Panc1 (cell line): ENCODE results near the gene GNAI1. TPM values are rescaled to one million over a fixed set of nuclear protein-coding genes. Genes with fewer than 3 reads are reported as not detected.

Experiments
- ATAC-seq: fragments of 200-7000 bp; cut with Tn5 transposase; 2 replicates; pipeline ENCODE4 v1.9.1; 2020; ENCODE audit warnings: mild to moderate bottlenecking, moderate library complexity
- BruUV-seq: library from RNA; stranded (reverse); fragments of 400-500 nt; replicated peaks from 2 replicates; lab custom pipeline; 2021; lab: Mats Ljungman, UMichigan
- CTCF ChIA-PET: fragments of 300-600 bp; sonication (Branson Sonifier 250); formaldehyde crosslinking; loops from one replicate; lab custom pipeline; 2022; ENCODE audit warnings: antibody characterized with exemption; lab: Charles Lee
- POLR2A ChIA-PET: fragments of 300-600 bp; sonication (Branson Sonifier 250); formaldehyde crosslinking; loops from one replicate; lab custom pipeline; 2022; ENCODE audit warnings: antibody characterized with exemption; lab: Charles Lee
- DNase-seq: peaks from one replicate; pipeline ENCODE4 v3.0.0-alpha.2; 2010; ENCODE audit warnings: low read depth, low spot score
- H3K27ac ChIP-seq: 2 replicates; pipeline ENCODE4 v1.5.1; 2011; ENCODE audit warnings: mild to moderate bottlenecking, low read length, inconsistent platforms
- H3K27me3 ChIP-seq: fragments of 200-500 bp; sonication (Bioruptor generic); 2 replicates; pipeline ENCODE4 v1.6.0; 2014; ENCODE audit warnings: low read length, inconsistent platforms; ENCODE audit not compliant: control insufficient read depth, insufficient read depth
- H3K36me3 ChIP-seq: fragments of 200-500 bp; sonication (Bioruptor generic); 2 replicates; pipeline ENCODE4 v1.5.1; 2014; ENCODE audit warnings: inconsistent platforms, mild to moderate bottlenecking, low read length, moderate library complexity; ENCODE audit not compliant: control insufficient read depth, insufficient read depth
- H3K4me1 ChIP-seq: 2 replicates; pipeline ENCODE4 v1.5.1; 2011; ENCODE audit warnings: inconsistent platforms, mild to moderate bottlenecking, low read length, moderate library complexity; ENCODE audit not compliant: control insufficient read depth, insufficient read depth
- H3K4me3 ChIP-seq, 2 experiments: 2 replicates each; pipeline ENCODE4 v1.5.1; 2011 to 2012; ENCODE audit warnings: low read depth in 2 of 2, low read length in 2 of 2, mild to moderate bottlenecking in 2 of 2, inconsistent platforms in 1 of 2, moderate library complexity in 1 of 2
- H3K9me3 ChIP-seq: fragments of 200-500 bp; sonication (Bioruptor generic); 2 replicates; pipeline ENCODE4 v1.5.1; 2014; ENCODE audit warnings: low read depth, mild to moderate bottlenecking, inconsistent platforms, low read length, moderate library complexity; ENCODE audit not compliant: control insufficient read depth, insufficient read depth
- POLR2AphosphoS5 ChIP-seq: IDR thresholded peaks from 2 replicates; pipeline ENCODE4 v1.6.1; 2012; ENCODE audit warnings: mild to moderate bottlenecking, low read depth, low read length, moderate library complexity
- SIN3A ChIP-seq: IDR thresholded peaks from 2 replicates; pipeline ENCODE4 v1.6.1; 2012; ENCODE audit warnings: low read depth, mild to moderate bottlenecking, low read length, moderate library complexity, borderline replicate concordance; ENCODE audit not compliant: insufficient read depth
- TCF7L2 ChIP-seq: IDR thresholded peaks from 2 replicates; pipeline ENCODE4 v1.6.1; 2011; ENCODE audit warnings: mild to moderate bottlenecking, low read depth, low read length, inconsistent platforms
- in situ Hi-C: cut with HindIII; loops from 2 replicates; pipeline ENCODE4 v1.10.0; 2016; ENCODE audit warnings: low sequenced_read_pairs, low pct_unique_long_range_greater_than_20kb
- intact Hi-C: fragments of 100-400 bp; cut with micrococcal nuclease; formaldehyde crosslinking; loops from one replicate; pipeline ENCODE4 v1.10.0; 2022; ENCODE audit not compliant: unreplicated experiment
- total RNA-seq: library from RNA; stranded (reverse); gene quantifications from one replicate; pipeline ENCODE4 v1.2.1, GENCODE V29; 2021; ENCODE audit not compliant: unreplicated experiment
- TF ChIP-seq, protein P1 (sequence below), 2 experiments: IDR thresholded peaks; 2 replicates each; pipeline ENCODE4 v1.6.1; 2011 to 2012; ENCODE audit warnings: low read depth in 2 of 2, control low read depth in 1 of 2, low read length in 1 of 2, mild to moderate bottlenecking in 1 of 2, moderate library complexity in 1 of 2; ENCODE audit not compliant: insufficient read depth in 1 of 2
- TF ChIP-seq, protein P2 (sequence below): fragments of 450-650 bp; IDR thresholded peaks from 2 replicates; pipeline ENCODE4 v1.5.1; 2017; ENCODE audit warnings: mild to moderate bottlenecking

The GNAI1 gene
- total RNA-seq, 1 experiment from 2014 or later = 19.2 TPM

DNA sequence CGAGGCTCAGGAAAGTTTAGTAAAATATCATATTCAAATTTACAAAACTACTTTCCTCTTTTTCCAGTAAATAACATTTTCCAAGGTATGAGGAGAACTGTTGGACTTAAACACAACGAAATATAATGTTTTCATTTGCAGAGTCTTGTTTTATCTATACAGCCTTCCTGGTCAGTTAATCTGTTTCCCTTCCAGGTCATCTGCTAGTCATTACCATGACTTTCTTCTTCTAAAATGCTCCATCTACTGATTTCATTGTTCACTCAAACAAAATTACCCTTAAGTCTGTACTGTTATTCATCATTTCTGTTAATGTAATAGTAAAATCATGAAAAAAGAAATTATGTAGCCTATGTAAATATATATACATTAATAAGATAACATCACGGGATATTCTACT lies 69.8 kb downstream of the GNAI1 start:
- no peak for TF ChIP-seq POLR2AphosphoS5
- TF ChIP-seq TCF7L2 = no peak
- no peak for TF ChIP-seq SIN3A
- ChIA-PET POLR2A (no interaction called here), CTCF (no interaction called here)
- no TSS peak for BruUV-seq
- in situ Hi-C loops = no loop called here
- no peaks in the 10 kb centered on the region for H3K27me3 ChIP-seq
- no peak overlapping the region for H3K4me3 ChIP-seq
- DNase-seq = no peak
- no peaks in the 10 kb centered on the region for H3K9me3 ChIP-seq
- no peak overlapping the region for H3K27ac ChIP-seq
- intact Hi-C loops = no loop called here
- ATAC-seq = no peak
- H3K4me1 ChIP-seq = no peaks in the 10 kb centered on the region
- no peaks in the 10 kb centered on the region; the same call in 1 of the 2 replicates for H3K36me3 ChIP-seq

DNA sequence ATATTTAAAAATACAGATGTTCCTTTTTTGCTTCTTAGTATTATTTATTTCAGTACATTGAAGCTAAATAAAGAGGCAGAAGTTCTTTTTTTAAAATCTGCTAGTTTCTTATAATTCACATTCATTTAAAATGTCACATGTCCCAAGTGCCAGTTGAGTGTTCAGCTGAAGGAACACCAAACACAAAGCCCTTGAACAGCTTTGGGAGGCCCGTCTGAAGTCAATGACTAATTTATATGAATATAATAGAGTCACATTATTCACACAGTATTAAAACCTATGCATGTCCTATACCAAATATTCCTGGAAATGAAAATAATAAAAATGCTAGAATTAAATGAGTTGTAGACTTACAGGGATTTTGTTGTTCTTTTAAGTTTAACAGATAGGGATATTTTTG lies 70.3 kb downstream of the GNAI1 start:
- Histone ChIP-seq H3K4me3 (no peak overlapping the region), H3K27me3 (no peaks in the 10 kb centered on the region), H3K27ac (no peak overlapping the region), H3K9me3 (no peaks in the 10 kb centered on the region), H3K36me3 (no peaks in the 10 kb centered on the region; the same call in 1 of the 2 replicates), H3K4me1 (no peaks in the 10 kb centered on the region)
- in situ Hi-C loops = no loop called here
- no peak for DNase-seq
- intact Hi-C loops = no loop called here
- ChIA-PET CTCF (no interaction called here), POLR2A (interaction anchor here (0.7 kb wide), 1 partner anchor 105 kb away, joined by 3 read pairs; no protein-coding TSS in a partner anchor)
- BruUV-seq = no TSS peak
- ATAC-seq = no peak
- TF ChIP-seq POLR2AphosphoS5 (no peak), SIN3A (no peak), TCF7L2 (no peak)
- TF ChIP-seq, protein P1, sequence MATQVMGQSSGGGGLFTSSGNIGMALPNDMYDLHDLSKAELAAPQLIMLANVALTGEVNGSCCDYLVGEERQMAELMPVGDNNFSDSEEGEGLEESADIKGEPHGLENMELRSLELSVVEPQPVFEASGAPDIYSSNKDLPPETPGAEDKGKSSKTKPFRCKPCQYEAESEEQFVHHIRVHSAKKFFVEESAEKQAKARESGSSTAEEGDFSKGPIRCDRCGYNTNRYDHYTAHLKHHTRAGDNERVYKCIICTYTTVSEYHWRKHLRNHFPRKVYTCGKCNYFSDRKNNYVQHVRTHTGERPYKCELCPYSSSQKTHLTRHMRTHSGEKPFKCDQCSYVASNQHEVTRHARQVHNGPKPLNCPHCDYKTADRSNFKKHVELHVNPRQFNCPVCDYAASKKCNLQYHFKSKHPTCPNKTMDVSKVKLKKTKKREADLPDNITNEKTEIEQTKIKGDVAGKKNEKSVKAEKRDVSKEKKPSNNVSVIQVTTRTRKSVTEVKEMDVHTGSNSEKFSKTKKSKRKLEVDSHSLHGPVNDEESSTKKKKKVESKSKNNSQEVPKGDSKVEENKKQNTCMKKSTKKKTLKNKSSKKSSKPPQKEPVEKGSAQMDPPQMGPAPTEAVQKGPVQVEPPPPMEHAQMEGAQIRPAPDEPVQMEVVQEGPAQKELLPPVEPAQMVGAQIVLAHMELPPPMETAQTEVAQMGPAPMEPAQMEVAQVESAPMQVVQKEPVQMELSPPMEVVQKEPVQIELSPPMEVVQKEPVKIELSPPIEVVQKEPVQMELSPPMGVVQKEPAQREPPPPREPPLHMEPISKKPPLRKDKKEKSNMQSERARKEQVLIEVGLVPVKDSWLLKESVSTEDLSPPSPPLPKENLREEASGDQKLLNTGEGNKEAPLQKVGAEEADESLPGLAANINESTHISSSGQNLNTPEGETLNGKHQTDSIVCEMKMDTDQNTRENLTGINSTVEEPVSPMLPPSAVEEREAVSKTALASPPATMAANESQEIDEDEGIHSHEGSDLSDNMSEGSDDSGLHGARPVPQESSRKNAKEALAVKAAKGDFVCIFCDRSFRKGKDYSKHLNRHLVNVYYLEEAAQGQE (IDR thresholded peaks at IDR 0.05; ENCODE audit: insufficient read depth in 1 of 2, low read depth in 2 of 2, low read length in 1 of 2) = no peak
- TF ChIP-seq, protein P2, sequence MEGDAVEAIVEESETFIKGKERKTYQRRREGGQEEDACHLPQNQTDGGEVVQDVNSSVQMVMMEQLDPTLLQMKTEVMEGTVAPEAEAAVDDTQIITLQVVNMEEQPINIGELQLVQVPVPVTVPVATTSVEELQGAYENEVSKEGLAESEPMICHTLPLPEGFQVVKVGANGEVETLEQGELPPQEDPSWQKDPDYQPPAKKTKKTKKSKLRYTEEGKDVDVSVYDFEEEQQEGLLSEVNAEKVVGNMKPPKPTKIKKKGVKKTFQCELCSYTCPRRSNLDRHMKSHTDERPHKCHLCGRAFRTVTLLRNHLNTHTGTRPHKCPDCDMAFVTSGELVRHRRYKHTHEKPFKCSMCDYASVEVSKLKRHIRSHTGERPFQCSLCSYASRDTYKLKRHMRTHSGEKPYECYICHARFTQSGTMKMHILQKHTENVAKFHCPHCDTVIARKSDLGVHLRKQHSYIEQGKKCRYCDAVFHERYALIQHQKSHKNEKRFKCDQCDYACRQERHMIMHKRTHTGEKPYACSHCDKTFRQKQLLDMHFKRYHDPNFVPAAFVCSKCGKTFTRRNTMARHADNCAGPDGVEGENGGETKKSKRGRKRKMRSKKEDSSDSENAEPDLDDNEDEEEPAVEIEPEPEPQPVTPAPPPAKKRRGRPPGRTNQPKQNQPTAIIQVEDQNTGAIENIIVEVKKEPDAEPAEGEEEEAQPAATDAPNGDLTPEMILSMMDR = no peak

DNA sequence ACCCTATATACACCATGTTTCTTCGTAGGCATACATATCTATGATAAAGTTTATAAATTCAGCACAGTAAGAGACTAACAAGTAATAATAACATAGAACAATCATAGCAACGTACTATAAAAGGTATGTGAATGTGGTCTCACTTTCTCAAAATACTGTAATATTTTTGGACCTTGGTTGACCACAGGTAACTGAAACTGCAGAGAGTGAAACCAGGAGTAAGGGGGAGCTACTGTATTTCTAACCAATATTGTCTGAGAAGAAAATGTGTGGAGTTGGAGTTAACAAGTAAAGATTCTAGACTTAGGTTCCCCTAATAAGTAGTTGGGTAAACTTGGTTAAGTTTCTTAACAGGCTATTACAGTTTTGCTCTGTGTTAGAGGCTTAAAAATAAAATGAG lies 72.1 kb downstream of the GNAI1 start:
- TF ChIP-seq, protein P1 (IDR thresholded peaks at IDR 0.05; ENCODE audit: insufficient read depth in 1 of 2, low read depth in 2 of 2, low read length in 1 of 2) = no peak
- no peak for TF ChIP-seq POLR2AphosphoS5
- TF ChIP-seq, protein P2 = no peak
- TF ChIP-seq SIN3A = no peak
- Histone ChIP-seq H3K4me1 (no peaks in the 10 kb centered on the region), H3K27me3 (no peaks in the 10 kb centered on the region), H3K36me3 (no peaks in the 10 kb centered on the region; the same call in 1 of the 2 replicates), H3K27ac (no peak overlapping the region), H3K4me3 (no peak overlapping the region), H3K9me3 (no peaks in the 10 kb centered on the region)
- in situ Hi-C loops = no loop called here
- DNase-seq = no peak
- POLR2A ChIA-PET = no interaction called here
- CTCF ChIA-PET = no interaction called here
- intact Hi-C loops = no loop called here
- ATAC-seq = no peak
- no TSS peak for BruUV-seq
